Right lobe of liver (tissue), 4 donors: ENCODE measurements around the gene MED14.

Experiments used
- POLR2A ChIP-seq: fragments of 450-650 bp; IDR thresholded peaks from one replicate; pipeline ENCODE4 v1.6.1; 2017; ENCODE audit warnings: antibody characterized with exemption, mild to moderate bottlenecking
- TF ChIP-seq, protein P1 (sequence below), 4 donors: fragments of 200-600 bp in 3 of 4; fragments of 450-650 bp in 1 of 4; IDR thresholded peaks; one replicate each; pipeline versions ENCODE4 v1.5.1 to v1.8.0; 2016 to 2022; ENCODE audit warnings: antibody characterized with exemption in 4 of 4, mild to moderate bottlenecking in 2 of 4
- donor health status: DM: no; HTN: no; CAD: no.
- donor health status: DM: no; HTN: no; CAD: no.
- donor health status: DM: no; HTN: yes; CAD: no.

DNA sequence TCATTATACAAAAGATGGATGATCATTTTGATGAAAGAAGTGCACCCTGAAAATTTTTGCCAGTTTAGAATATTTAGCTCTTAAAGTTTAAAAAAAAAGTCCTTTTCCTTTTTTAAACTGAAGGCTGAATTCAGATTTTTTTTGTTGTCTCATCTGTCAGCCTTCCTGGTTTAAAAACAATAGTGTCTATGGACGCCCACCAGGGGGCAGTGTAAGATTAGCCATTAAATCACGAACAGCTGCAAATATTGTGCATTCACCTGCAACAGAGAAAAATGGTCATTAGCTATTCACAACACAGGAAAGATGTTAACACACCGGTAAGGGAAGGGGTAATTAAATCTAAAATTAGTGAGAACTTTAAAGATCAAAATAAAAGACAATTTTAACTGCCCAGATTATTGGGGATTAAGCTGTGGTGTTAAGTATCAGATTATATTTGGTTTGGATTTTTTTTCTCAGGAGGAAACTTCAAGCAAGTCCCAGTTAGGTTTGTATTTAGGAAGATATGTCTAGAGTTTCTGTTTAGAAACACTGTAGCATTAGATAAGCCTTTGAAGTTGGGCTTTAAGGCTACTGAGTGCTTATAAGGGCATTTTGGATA is 83.6 kb downstream of the MED14 start:
- TF ChIP-seq, protein P1, sequence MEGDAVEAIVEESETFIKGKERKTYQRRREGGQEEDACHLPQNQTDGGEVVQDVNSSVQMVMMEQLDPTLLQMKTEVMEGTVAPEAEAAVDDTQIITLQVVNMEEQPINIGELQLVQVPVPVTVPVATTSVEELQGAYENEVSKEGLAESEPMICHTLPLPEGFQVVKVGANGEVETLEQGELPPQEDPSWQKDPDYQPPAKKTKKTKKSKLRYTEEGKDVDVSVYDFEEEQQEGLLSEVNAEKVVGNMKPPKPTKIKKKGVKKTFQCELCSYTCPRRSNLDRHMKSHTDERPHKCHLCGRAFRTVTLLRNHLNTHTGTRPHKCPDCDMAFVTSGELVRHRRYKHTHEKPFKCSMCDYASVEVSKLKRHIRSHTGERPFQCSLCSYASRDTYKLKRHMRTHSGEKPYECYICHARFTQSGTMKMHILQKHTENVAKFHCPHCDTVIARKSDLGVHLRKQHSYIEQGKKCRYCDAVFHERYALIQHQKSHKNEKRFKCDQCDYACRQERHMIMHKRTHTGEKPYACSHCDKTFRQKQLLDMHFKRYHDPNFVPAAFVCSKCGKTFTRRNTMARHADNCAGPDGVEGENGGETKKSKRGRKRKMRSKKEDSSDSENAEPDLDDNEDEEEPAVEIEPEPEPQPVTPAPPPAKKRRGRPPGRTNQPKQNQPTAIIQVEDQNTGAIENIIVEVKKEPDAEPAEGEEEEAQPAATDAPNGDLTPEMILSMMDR (IDR thresholded peaks at IDR 0.05): peak; percentile 84 to 90 (median 86)
- TF ChIP-seq POLR2A: no peak
